GM19023 (cell line): ENCODE data around the gene APAF1.

Source experiments
- ATAC-seq: cut with Tn5 transposase; IDR thresholded peaks from one replicate; pipeline ENCODE4 v1.9.1; 2021; ENCODE audit warnings: mild to moderate bottlenecking, moderate library complexity; ENCODE audit not compliant: unreplicated experiment

APAF1 gene

GRCh38 chr12:98721204-98721702 is 76.2 kb downstream of the APAF1 start:
- ATAC-seq: no peak

- no peak for ATAC-seq
Observed at GRCh38 chr12:98724384-98725155, 79.5 kb downstream of the APAF1 start.

GRCh38 chr12:98725476-98726247 is 80.6 kb downstream of the APAF1 start:
- peak; percentile 85 for ATAC-seq

GRCh38 chr12:98727196-98727595 is 82.1 kb downstream of the APAF1 start:
- no peak for ATAC-seq

GRCh38 chr12:98730412-98730811 is 85.3 kb downstream of the APAF1 start:
- no peak for ATAC-seq

GRCh38 chr12:98733667-98734350 is 88.7 kb downstream of the APAF1 start:
- no peak for ATAC-seq

GRCh38 chr12:98735821-98736220 is 90.7 kb downstream of the APAF1 start:
- ATAC-seq: no peak

- ATAC-seq: no peak
Observed at GRCh38 chr12:98736352-98737321, 91.5 kb downstream of the APAF1 start.

DNA sequence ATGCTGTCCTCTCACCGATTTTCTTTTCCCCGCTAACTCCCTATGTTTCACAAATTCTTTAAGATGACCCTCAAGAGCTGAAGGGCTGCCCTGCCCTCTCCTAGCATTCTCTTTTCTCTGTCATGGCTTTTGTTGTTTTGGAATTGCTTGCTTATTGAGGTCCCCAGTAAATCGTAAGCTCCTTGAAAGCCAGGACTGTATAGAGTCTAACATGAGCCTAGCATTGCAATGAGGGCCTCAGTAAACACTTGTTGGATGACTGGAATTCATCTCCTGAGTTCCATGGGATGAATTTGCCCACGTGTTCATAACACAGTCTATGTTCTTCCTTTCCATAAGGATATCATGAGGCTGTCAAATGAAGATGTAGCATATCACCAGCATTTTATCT is 92.2 kb downstream of the APAF1 start:
- ATAC-seq: no peak

GRCh38 chr12:98738002-98738401 is 92.9 kb downstream of the APAF1 start:
- no peak for ATAC-seq

DNA sequence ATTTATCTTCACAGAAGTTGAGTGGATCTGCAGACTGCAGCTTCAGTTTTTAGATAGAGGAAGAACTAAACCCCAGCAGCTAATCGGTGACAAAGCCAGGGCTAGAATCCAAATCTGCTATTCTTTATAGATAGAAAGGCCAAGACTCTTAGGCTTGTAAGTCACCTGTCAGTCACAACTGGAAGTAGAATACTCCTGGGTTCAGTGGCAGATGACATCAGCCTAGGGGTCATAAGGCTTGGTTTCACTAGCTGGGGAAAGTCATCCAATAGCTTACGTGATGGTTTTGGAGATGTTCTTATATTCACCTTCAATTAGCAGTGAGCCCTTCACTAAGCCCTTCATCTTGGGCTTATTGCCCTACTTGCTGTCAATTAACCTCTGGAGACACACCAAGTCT is 93.4 kb downstream of the APAF1 start:
- ATAC-seq: no peak

GRCh38 chr12:98740751-98741150 is 95.7 kb downstream of the APAF1 start:
- ATAC-seq: no peak

GRCh38 chr12:98741196-98741555 is 96.1 kb downstream of the APAF1 start:
- no peak for ATAC-seq

DNA sequence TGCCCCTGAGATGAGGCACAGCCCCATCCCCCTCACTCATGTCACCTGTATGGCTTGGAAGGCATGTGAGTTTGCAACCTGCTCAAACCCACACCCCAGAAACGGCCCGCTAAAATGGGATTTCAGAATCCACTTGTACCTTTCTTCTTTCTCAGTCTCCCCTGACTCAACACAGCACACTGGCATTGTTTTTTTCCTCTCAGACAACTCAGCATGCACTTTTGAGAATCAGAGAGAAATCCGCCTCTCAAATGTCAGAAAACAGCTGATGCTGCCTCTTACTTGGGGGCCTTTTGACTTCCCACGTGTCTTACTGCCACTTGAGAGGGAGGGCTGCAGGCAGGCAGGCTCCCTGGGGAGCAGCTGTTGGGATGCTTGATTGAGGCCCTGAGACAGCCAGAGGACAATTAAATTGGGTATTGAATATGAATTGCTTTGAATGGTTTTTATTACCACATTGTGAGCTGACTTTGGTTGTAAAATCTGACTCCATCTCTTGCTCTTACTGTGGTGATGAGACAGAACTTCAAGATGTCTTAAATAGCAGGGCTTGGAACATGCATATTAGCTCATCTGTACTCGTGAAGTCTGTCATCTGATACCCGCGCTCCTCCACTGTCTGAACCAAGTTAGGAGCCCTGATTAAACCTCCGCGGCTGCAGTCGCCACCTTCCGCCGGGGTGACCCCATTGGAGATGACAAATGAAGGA is 96.6 kb downstream of the APAF1 start:
- no peak for ATAC-seq

DNA sequence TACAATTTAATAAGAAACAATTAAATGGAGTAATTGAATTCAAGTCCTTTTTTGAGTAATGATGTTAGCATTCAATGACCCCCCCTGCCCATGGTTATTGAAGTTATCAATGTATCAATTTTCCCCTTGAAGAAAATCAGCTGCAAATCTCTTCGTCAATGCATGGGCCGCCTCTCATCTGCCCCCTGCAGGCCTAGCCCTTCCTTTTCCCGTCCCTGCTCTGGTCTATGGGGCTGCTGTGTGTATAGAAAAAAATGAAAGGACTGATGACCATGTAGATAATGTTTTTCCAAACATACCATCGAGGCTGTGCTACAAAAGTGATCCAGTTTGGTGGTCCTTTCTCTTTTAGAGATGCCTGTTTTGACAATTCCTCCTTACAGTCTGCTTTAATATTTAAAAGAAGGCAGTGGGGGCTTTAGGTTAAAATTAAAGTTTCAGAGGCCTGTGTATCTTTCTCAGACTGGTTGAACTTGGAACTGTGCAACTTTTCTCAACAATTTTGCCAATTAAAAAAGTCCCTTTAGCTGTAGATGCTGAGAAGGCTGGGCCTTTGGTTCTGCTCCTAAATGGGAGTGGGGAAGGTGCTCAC is 98.4 kb downstream of the APAF1 start:
- ATAC-seq: no peak

- no peak for ATAC-seq
Observed at GRCh38 chr12:98744680-98745079, 99.6 kb downstream of the APAF1 start.

DNA sequence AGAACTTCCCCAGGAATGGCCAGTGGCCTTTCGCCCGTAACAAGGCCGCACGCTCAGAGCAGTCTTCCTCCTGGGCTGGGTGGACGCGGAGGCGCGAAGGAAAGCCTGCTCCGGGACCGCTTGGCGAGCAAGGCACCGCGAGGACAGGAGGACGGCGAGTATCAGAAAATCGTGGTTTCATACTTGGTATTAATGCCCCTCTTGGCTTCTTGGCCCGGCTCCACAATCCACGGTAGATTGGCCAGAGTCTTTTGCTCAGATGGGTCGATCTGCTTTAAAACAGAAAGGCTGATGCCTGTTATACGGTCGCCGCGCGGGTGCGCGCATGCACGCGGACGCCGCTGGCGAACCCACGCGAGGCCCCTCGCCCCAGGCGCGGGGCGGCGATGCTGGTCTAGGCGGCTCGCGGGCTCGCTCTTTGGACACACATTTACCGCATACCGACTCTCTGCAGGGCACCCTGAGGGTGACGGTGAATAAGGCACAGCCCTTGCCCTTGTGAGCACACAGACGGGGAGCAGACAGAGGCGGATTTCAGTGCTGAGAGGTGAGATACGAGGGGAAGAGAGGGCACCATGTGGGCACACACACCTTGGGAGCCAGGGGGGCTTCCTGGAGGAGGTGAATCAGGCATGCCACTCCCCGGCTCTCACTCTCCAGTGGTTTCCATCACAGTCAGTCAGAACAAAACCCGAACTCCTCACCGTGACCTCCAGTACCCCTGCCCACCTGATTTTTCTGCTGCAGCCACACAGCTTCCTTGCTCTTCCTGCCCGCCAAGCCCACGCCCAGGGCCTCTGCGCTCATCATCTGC is 100.7 kb downstream of the APAF1 start:
- no peak for ATAC-seq

GRCh38 chr12:98748463-98748862 is 103.4 kb downstream of the APAF1 start:
- ATAC-seq: no peak

- ATAC-seq: no peak
Observed at GRCh38 chr12:98750511-98750910, 105.4 kb downstream of the APAF1 start.
